Nephron (organoid): ENCODE results near the gene RIMS4.
"Not testable (repeated sequence)": the region's sequence is repeated elsewhere in the genome, so short reads cannot be mapped to it uniquely, and the experiment has no call there.

Experiments used
- H3K27ac Mint-ChIP-seq, 3 experiments: 2 replicates each; pipeline ENCODE4 v1.8.0; 2020; ENCODE audit warnings: mixed read lengths in 3 of 3, mild to moderate bottlenecking in 2 of 3, moderate library complexity in 1 of 3
- H3K27me3 Mint-ChIP-seq: 2 replicates; pipeline ENCODE4 v1.8.0; 2021; ENCODE audit warnings: low read depth, mild to moderate bottlenecking, moderate library complexity, mixed read lengths
- H3K36me3 Mint-ChIP-seq: 2 replicates; pipeline ENCODE4 v1.8.0; 2020; ENCODE audit warnings: low read depth, mixed read lengths
- H3K4me1 Mint-ChIP-seq: 2 replicates; pipeline ENCODE4 v1.8.0; 2020; ENCODE audit warnings: mixed read lengths
- H3K4me3 Mint-ChIP-seq, 3 experiments: 2 replicates each; pipeline ENCODE4 v1.8.0; 2020; ENCODE audit warnings: mild to moderate bottlenecking in 3 of 3, mixed read lengths in 3 of 3, moderate library complexity in 2 of 3
- H3K9me3 Mint-ChIP-seq: 2 replicates; pipeline ENCODE4 v1.8.0; 2020; ENCODE audit warnings: mixed read lengths
- TF ChIP-seq, protein P1 (sequence below), 3 experiments: fragments of 200-600 bp; sonication (generic); IDR thresholded peaks; one replicate each; pipeline ENCODE4 v1.5.0; 2021; ENCODE audit warnings: antibody characterized with exemption in 3 of 3; ENCODE audit not compliant: unreplicated experiment in 3 of 3

Gene RIMS4

GRCh38 chr20:44830523-44830922 is 20.2 kb upstream of the RIMS4 start:
- peaks cover 10% of the 10 kb centered on the region for H3K4me1 Mint-ChIP-seq
- TF ChIP-seq, protein P1, sequence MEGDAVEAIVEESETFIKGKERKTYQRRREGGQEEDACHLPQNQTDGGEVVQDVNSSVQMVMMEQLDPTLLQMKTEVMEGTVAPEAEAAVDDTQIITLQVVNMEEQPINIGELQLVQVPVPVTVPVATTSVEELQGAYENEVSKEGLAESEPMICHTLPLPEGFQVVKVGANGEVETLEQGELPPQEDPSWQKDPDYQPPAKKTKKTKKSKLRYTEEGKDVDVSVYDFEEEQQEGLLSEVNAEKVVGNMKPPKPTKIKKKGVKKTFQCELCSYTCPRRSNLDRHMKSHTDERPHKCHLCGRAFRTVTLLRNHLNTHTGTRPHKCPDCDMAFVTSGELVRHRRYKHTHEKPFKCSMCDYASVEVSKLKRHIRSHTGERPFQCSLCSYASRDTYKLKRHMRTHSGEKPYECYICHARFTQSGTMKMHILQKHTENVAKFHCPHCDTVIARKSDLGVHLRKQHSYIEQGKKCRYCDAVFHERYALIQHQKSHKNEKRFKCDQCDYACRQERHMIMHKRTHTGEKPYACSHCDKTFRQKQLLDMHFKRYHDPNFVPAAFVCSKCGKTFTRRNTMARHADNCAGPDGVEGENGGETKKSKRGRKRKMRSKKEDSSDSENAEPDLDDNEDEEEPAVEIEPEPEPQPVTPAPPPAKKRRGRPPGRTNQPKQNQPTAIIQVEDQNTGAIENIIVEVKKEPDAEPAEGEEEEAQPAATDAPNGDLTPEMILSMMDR (IDR thresholded peaks at IDR 0.05; ENCODE audit: unreplicated experiment in 3 of 3) = no peak
- H3K9me3 Mint-ChIP-seq = peaks cover 2% of the 10 kb centered on the region
- H3K27me3 Mint-ChIP-seq = peaks cover 13% of the 10 kb centered on the region
- no peak overlapping the region for H3K4me3 Mint-ChIP-seq
- no peak overlapping the region for H3K27ac Mint-ChIP-seq
- H3K36me3 Mint-ChIP-seq = no peaks in the 10 kb centered on the region

DNA sequence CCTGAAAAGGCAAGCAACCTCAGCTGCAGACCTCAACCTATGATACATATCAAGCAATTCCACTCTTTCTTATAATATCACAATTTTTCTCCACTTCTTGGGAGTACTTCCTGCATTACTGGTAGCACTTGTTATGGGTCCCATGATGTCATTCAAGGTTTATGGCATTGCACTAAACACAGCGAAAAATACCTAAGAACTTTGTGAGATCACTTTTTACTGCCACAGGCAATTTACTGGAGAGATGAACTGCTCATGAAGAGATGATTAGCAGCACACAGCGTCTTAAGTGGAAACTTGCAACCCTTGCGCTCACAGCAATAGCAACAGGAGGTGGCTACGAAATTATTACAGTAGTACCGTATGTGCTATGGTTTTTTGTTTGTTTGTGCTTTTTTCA is 19.3 kb upstream of the RIMS4 start:
- peaks cover 2% of the 10 kb centered on the region for H3K9me3 Mint-ChIP-seq
- no peaks in the 10 kb centered on the region for H3K36me3 Mint-ChIP-seq
- H3K4me1 Mint-ChIP-seq = peaks cover 4% of the 10 kb centered on the region
- H3K27me3 Mint-ChIP-seq = peaks cover 13% of the 10 kb centered on the region
- H3K4me3 Mint-ChIP-seq = no peak overlapping the region
- TF ChIP-seq, protein P1 (IDR thresholded peaks at IDR 0.05; ENCODE audit: unreplicated experiment in 3 of 3) = no peak
- no peak overlapping the region for H3K27ac Mint-ChIP-seq

DNA sequence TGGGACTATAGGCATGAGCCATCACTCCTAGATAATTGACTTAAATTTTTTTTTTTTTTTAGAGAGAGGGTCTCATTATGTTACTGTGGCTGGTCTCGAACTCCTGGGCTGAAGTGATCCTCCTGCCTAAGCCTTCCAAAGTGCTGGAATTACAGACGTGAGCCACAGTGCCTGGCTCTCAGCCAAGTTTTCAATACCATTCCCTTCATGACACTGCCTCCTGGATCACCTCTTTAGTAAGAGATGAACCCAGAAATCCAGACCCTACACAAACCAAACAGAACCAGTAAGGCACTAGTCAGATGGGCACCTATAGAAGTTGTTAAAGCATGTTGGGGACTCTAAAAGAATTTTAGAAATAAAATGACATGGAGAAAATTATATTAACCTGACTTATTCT is 18.3 kb upstream of the RIMS4 start:
- Mint-ChIP-seq H3K27me3 (peaks cover 13% of the 10 kb centered on the region), H3K36me3 (no peaks in the 10 kb centered on the region), H3K27ac (no peak overlapping the region), H3K4me1 (peaks cover 4% of the 10 kb centered on the region), H3K9me3 (peaks cover 2% of the 10 kb centered on the region), H3K4me3 (no peak overlapping the region)
- TF ChIP-seq, protein P1 (IDR thresholded peaks at IDR 0.05; ENCODE audit: unreplicated experiment in 3 of 3) = no peak

GRCh38 chr20:44827401-44827800 is 17.1 kb upstream of the RIMS4 start:
- H3K4me3 Mint-ChIP-seq = no peak overlapping the region
- H3K4me1 Mint-ChIP-seq = no peaks in the 10 kb centered on the region
- TF ChIP-seq, protein P1 (IDR thresholded peaks at IDR 0.05; ENCODE audit: unreplicated experiment in 3 of 3) = no peak
- H3K27me3 Mint-ChIP-seq = peaks cover 9% of the 10 kb centered on the region
- no peak overlapping the region for H3K27ac Mint-ChIP-seq
- peaks cover 2% of the 10 kb centered on the region for H3K9me3 Mint-ChIP-seq
- no peaks in the 10 kb centered on the region for H3K36me3 Mint-ChIP-seq

DNA sequence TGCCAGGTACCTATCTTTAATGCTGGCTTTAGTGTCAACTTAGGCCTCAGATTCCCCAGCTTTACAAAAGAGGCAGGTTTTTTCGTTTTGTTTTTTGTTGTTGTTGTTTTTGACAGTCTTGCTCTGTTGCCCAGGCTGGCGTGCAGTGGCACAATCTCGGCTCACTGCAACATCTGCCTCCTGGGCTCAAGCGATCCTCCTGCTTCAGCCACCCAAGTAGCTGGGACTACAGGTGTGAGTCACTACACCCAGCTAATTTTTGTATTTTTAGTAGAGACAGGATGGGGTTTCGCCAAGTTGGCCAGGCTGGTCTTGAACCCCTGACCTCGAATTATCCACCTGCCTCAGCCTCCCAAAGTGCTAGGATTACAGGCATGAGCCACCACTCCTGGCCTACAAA is 11.2 kb upstream of the RIMS4 start:
- H3K4me1 Mint-ChIP-seq, H3K27ac Mint-ChIP-seq, H3K36me3 Mint-ChIP-seq, H3K27me3 Mint-ChIP-seq, H3K4me3 Mint-ChIP-seq, H3K9me3 Mint-ChIP-seq: not testable (repeated sequence)

DNA sequence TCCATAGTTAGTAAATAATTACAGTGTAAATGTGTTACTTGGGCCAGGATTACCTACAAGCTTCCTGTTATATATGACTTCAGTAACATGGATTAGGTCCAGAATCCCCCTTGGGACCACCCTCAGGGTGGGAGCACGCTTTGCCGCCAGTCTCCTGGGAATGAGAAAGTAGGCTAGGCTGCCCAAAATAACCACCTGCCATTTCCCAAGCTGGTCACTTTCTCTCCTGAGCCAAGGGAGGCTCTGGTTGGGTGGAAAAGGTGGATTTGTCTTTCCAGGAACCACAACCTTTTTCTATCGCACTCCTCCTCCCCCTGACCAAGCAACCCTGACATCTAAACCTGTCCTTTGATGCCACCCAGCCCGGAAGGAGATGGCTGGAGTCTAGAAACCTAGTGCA is 9.6 kb upstream of the RIMS4 start:
- no peak overlapping the region for H3K4me3 Mint-ChIP-seq
- no peaks in the 10 kb centered on the region for H3K27me3 Mint-ChIP-seq
- TF ChIP-seq, protein P1 (IDR thresholded peaks at IDR 0.05; ENCODE audit: unreplicated experiment in 3 of 3) = no peak
- no peaks in the 10 kb centered on the region for H3K9me3 Mint-ChIP-seq
- H3K36me3 Mint-ChIP-seq = no peaks in the 10 kb centered on the region
- H3K4me1 Mint-ChIP-seq = no peaks in the 10 kb centered on the region
- no peak overlapping the region for H3K27ac Mint-ChIP-seq
